Endothelial cell of umbilical vein (primary cell): ENCODE results near the gene AGAP3.

Experiments used
- EZH2 ChIP-seq: IDR thresholded peaks from 2 replicates; pipeline ENCODE4 v1.6.1; 2012; ENCODE audit warnings: borderline replicate concordance, low read depth, mild to moderate bottlenecking, moderate library complexity, low read length, inconsistent platforms; ENCODE audit not compliant: severe bottlenecking
- FOS ChIP-seq: IDR thresholded peaks from 2 replicates; pipeline ENCODE4 v1.6.1; 2011; ENCODE audit warnings: mild to moderate bottlenecking, low read length, moderate library complexity, borderline replicate concordance; ENCODE audit not compliant: insufficient read depth
- POLR2A ChIP-seq: IDR thresholded peaks from 2 replicates; pipeline ENCODE4 v1.6.1; 2012; ENCODE audit warnings: low read depth, mild to moderate bottlenecking, control low read depth, low read length

DNA sequence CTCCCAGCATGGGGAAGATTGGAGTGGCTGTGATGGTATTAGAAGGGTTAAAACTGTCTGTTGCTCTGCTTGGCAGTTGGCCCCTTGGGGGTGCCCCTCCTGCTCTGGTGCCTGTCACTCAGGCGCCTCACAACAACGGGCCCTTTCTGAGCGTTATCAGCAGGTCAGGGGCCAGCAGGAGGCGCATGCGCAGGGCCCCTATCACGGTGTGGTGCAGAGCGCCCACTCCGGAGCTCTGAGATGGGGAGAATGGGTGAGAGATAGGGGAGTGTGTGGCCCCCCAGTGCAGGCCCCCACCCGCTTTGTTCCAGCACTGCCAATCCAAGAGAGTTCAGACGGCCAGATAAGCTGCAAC, 56.4 kb downstream of the AGAP3 start:
- TF ChIP-seq EZH2 = no peak
- TF ChIP-seq FOS = no peak
- TF ChIP-seq POLR2A = no peak
